K562 (cell line): Measurements from ENCODE around the gene CTNNB1. TPM values are rescaled to one million over a fixed set of nuclear protein-coding genes. Genes with fewer than 3 reads are reported as not detected.

Source experiments
- ATAC-seq: fragments of 200-7000 bp; cut with Tn5 transposase; 3 replicates; pipeline ENCODE4 v1.9.1; 2020; ENCODE audit warnings: moderate library complexity
- BruUV-seq: library from RNA; stranded (reverse); fragments of 400-500 nt; replicated peaks from 2 replicates; lab custom pipeline; 2021; lab: Mats Ljungman, UMichigan
- CTCF ChIA-PET: fragments of 300-600 bp; formaldehyde crosslinking; extraction: SDS; loops from one replicate; lab custom pipeline; 2021; ENCODE audit warnings: low intra/inter-chr PET ratio; lab: Yijun Ruan, JAX
- POLR2A ChIA-PET: fragments of 300-600, 350-650 bp; sonication (Branson Sonifier 250); formaldehyde crosslinking; extraction: SDS; loops from one replicate; lab custom pipeline; 2021; ENCODE audit warnings: antibody characterized with exemption, inconsistent platforms; lab: Yijun Ruan, JAX
- DNase-seq, 4 experiments: peaks; one replicate each; pipeline versions ENCODE4 v3.0.0 to v3.0.0-alpha.2; 2011 to 2018; ENCODE audit warnings: low spot score in 3 of 4, mixed read lengths in 3 of 4; ENCODE audit errors: extremely low read depth in 1 of 4
- FAIRE-seq: peaks from 2 replicates; lab custom pipeline; 2011; peaks lifted over from hg19 to GRCh38; lab: Jason Lieb, UNC
- H2AFZ ChIP-seq: 2 replicates; pipeline ENCODE4 v1.6.0; 2011; ENCODE audit warnings: low read depth, low read length, control low read depth, inconsistent platforms
- H3K27ac ChIP-seq: fragments of 200-600 bp; 3 replicates; pipeline ENCODE4 v1.8.0; 2011; ENCODE audit warnings: low read depth, mild to moderate bottlenecking, control low read depth, inconsistent platforms, low read length, moderate library complexity, mixed read lengths; ENCODE audit errors: extremely low read depth
- H3K27me3 ChIP-seq, 2 experiments: fragments of 300-600 bp in 1 of 2; 2 replicates in 1 of 2; 3 replicates in 1 of 2; pipeline versions ENCODE4 v1.6.0 to v1.8.0; 2011; ENCODE audit warnings: inconsistent platforms in 2 of 2, low read length in 2 of 2, mild to moderate bottlenecking in 1 of 2, mixed read lengths in 1 of 2, moderate library complexity in 1 of 2; ENCODE audit not compliant: control insufficient read depth in 2 of 2, insufficient read depth in 2 of 2
- H3K36me3 ChIP-seq: fragments of 300-600 bp; 3 replicates; pipeline ENCODE4 v1.8.0; 2011; ENCODE audit warnings: mild to moderate bottlenecking, low read length, inconsistent platforms; ENCODE audit not compliant: control insufficient read depth, insufficient read depth
- H3K4me1 ChIP-seq, 2 experiments: fragments of 200-600 bp in 1 of 2; replicated peaks in 1 of 2; 2 replicates in 1 of 2; 3 replicates in 1 of 2; pipeline versions ENCODE4 v1.5.1 to v1.8.0; 2011; ENCODE audit warnings: inconsistent platforms in 2 of 2, low read length in 2 of 2, mild to moderate bottlenecking in 1 of 2, mixed read lengths in 1 of 2, moderate library complexity in 1 of 2; ENCODE audit not compliant: control insufficient read depth in 2 of 2, insufficient read depth in 2 of 2
- H3K4me2 ChIP-seq: 2 replicates; pipeline ENCODE4 v1.6.1; 2011; ENCODE audit warnings: low read length, control low read depth, inconsistent platforms, mixed read lengths; ENCODE audit not compliant: insufficient read depth
- H3K4me3 ChIP-seq: fragments of 200-600 bp; sonication (generic), shearing (Covaris generic); 2 replicates; pipeline ENCODE4 v1.5.1; 2016; ENCODE audit warnings: control low read depth, inconsistent platforms
- H3K79me2 ChIP-seq: fragments of 200-600 bp; 3 replicates; pipeline ENCODE4 v1.8.0; 2011; ENCODE audit warnings: low read length, inconsistent platforms; ENCODE audit not compliant: control insufficient read depth, insufficient read depth
- H3K9ac ChIP-seq, 2 experiments: 2 replicates each; pipeline versions ENCODE4 v1.6.0 to v1.6.1; 2011; ENCODE audit warnings: low read depth in 2 of 2, low read length in 2 of 2, control low read depth in 1 of 2, inconsistent platforms in 1 of 2, mild to moderate bottlenecking in 1 of 2, mixed read lengths in 1 of 2; ENCODE audit not compliant: insufficient read depth in 1 of 2
- H3K9me1 ChIP-seq: one replicate; pipeline ENCODE4 v1.6.0; 2011; ENCODE audit warnings: inconsistent platforms, mild to moderate bottlenecking, low read length, moderate library complexity; ENCODE audit not compliant: control insufficient read depth, insufficient read depth
- H3K9me3 ChIP-seq: replicated peaks from 2 replicates; pipeline ENCODE4 v1.5.1; 2011; ENCODE audit warnings: low read depth, low read length, inconsistent platforms; ENCODE audit not compliant: control insufficient read depth, insufficient read depth
- H4K20me1 ChIP-seq: replicated peaks from 2 replicates; pipeline ENCODE4 v1.6.1; 2011; ENCODE audit warnings: low read length, inconsistent platforms, mixed read lengths; ENCODE audit not compliant: control insufficient read depth, insufficient read depth
- BHLHE40 ChIP-seq: IDR thresholded peaks from 2 replicates; pipeline ENCODE4 v1.6.1; 2011; ENCODE audit warnings: low read length, improper control_type of control experiment
- CAMTA2 ChIP-seq: fragments of 250-450 bp; sonication (Bioruptor Pico); conservative IDR thresholded peaks from 2 replicates; pipeline ENCODE4 v1.5.1; 2022
- DACH1 ChIP-seq: fragments of 450-650 bp; IDR thresholded peaks from 2 replicates; pipeline ENCODE4 v1.6.1; 2018; ENCODE audit not compliant: partially characterized antibody
- EHMT2 ChIP-seq: fragments of 450-650 bp; IDR thresholded peaks from 2 replicates; pipeline ENCODE4 v1.6.1; 2018; ENCODE audit warnings: antibody characterized with exemption
- MEIS2 ChIP-seq: fragments of 450-650 bp; IDR thresholded peaks from 2 replicates; pipeline ENCODE4 v1.6.1; 2014; ENCODE audit warnings: mild to moderate bottlenecking; ENCODE audit not compliant: partially characterized antibody
- MLLT1 ChIP-seq, 2 experiments: fragments of 450-650 bp; IDR thresholded peaks; 2 replicates each; pipeline ENCODE4 v1.6.1; 2016
- NR4A1 ChIP-seq, 2 experiments: fragments of 250-450 bp in 1 of 2; fragments of 450-650 bp in 1 of 2; sonication (Bioruptor Pico) in 1 of 2; IDR thresholded peaks; 2 replicates each; pipeline versions ENCODE4 v1.4.0 to v1.6.1; 2016 to 2020; ENCODE audit warnings: mild to moderate bottlenecking in 2 of 2, missing compliant biosample characterization in 1 of 2, missing genetic modification characterization in 1 of 2, moderate library complexity in 1 of 2
- PPARD ChIP-seq: fragments of 250-450 bp; sonication (Bioruptor Pico); IDR thresholded peaks from 2 replicates; pipeline ENCODE4 v1.8.0; 2022; ENCODE audit warnings: inconsistent platforms, mild to moderate bottlenecking, moderate library complexity
- SIN3A ChIP-seq, 2 experiments: fragments of 150-350 bp in 1 of 2; IDR thresholded peaks; 2 replicates each; pipeline ENCODE4 v1.6.1; 2011 to 2016; ENCODE audit warnings: borderline replicate concordance in 2 of 2, low read depth in 2 of 2, low read length in 2 of 2, mild to moderate bottlenecking in 2 of 2, moderate library complexity in 2 of 2; ENCODE audit not compliant: control insufficient read depth in 1 of 2
- SMAD4 ChIP-seq: fragments of 250-450 bp; sonication (Bioruptor Pico); conservative IDR thresholded peaks from 2 replicates; pipeline ENCODE4 v1.8.0; 2021; ENCODE audit warnings: inconsistent platforms, mild to moderate bottlenecking, moderate library complexity
- SNIP1 ChIP-seq: fragments of 450-650 bp; IDR thresholded peaks from 2 replicates; pipeline ENCODE4 v1.7.1; 2017; ENCODE audit warnings: low read depth, mild to moderate bottlenecking
- SPI1 ChIP-seq: IDR thresholded peaks from 2 replicates; pipeline ENCODE4 v1.6.1; 2011; ENCODE audit warnings: low read depth, low read length, control low read depth, borderline replicate concordance
- TAL1 ChIP-seq: fragments of 450-650 bp; IDR thresholded peaks from 2 replicates; pipeline ENCODE4 v1.6.1; 2016; ENCODE audit warnings: mild to moderate bottlenecking
- WGBS: fragments of 100-300 bp; shearing (Covaris generic); methylation state at CpG from one replicate; pipeline ENCODE4 v1.1.6; 2016; ENCODE audit warnings: low coverage, mixed read lengths; ENCODE audit not compliant: insufficient coverage; ENCODE audit errors: missing lambda C conversion rate; 5-methylcytosine and 5-hydroxymethylcytosine counted together
- in situ Hi-C: fragments of 300-500 bp; cut with MboI; formaldehyde crosslinking; loops from 4 replicates; pipeline ENCODE4 v1.15.0; 2018; ENCODE audit warnings: inconsistent platforms, mixed read lengths
- intact Hi-C: fragments of 100-400 bp; cut with micrococcal nuclease; formaldehyde crosslinking; loops from 2 replicates; pipeline ENCODE4 v1.14.2; 2022
- polyA plus RNA-seq, 8 experiments: library from polyadenylated mRNA; depleted of rRNA in 4 of 8; stranded (reverse) in 5 of 8; unstranded in 3 of 8; fragments of >200 nt; fragmentation: Nextera tagmentation in 2 of 8; fragmentation: Illumina TruSeq in 1 of 8; extraction: Ambion mirVana in 2 of 8; extraction: Trizol in 1 of 8; gene quantifications; 2 replicates each; pipeline versions ENCODE4 v1.2.1 to v1.2.3, GENCODE V29; 2011 to 2014; ENCODE audit warnings: inconsistent platforms in 1 of 8, missing spikeins in 1 of 8
- total RNA-seq, 7 experiments: library from RNA; depleted of rRNA in 6 of 7; stranded (reverse); fragments of >200 nt in 6 of 7; fragmentation: Illumina TruSeq in 2 of 7; extraction: Trizol in 2 of 7; gene quantifications; 2 replicates each; pipeline versions ENCODE4 v1.2.1 to v1.2.3, GENCODE V29; 2011 to 2021; ENCODE audit warnings: low replicate concordance in 1 of 7
- TF ChIP-seq, protein P1 (sequence below), 2 experiments: IDR thresholded peaks; 2 replicates each; pipeline ENCODE4 v1.6.1; 2011; ENCODE audit warnings: borderline replicate concordance in 1 of 2, control low read depth in 1 of 2, low read depth in 1 of 2, low read length in 1 of 2, mild to moderate bottlenecking in 1 of 2, mixed read lengths in 1 of 2, moderate library complexity in 1 of 2; ENCODE audit not compliant: insufficient read depth in 1 of 2, insufficient read length in 1 of 2, poor library complexity in 1 of 2, severe bottlenecking in 1 of 2; ENCODE audit errors: extremely low read depth in 1 of 2
- TF ChIP-seq, protein P2 (sequence below): fragments of 250-450 bp; sonication (Bioruptor Pico); IDR thresholded peaks from 2 replicates; pipeline ENCODE4 v1.5.1; 2021; ENCODE audit warnings: mild to moderate bottlenecking

Gene CTNNB1
- total and polyA plus RNA-seq, 9 of the 15 experiments (the other 6 are each of a cell fraction or from before 2014, with no cell fraction given): 44.3 to 193 (median 154) TPM

- ATAC-seq: peak; percentile 55
- ChIA-PET CTCF (no interaction called here), POLR2A (interaction anchor here (0.7 to 3.8 kb wide), 11 partner anchors 9 to 248 kb away, joined by 3 to 33 read pairs (median 4); no protein-coding TSS in a partner anchor)
- in situ Hi-C loops: no loop called here
- FAIRE-seq: peak; percentile 88
- Histone ChIP-seq H3K9ac (peak overlapping the region; percentile 51 to 69; a peak in 3 of 4 replicates), H3K27me3 (peaks cover 5 to 22% of the 10 kb centered on the region in 2 experiments; a peak in 4 of 5 replicates), H4K20me1 (peaks cover 51% of the 10 kb centered on the region), H3K9me1 (no peaks in the 10 kb centered on the region), H3K4me3 (peak overlapping the region; percentile 90), H3K36me3 (no peaks in the 10 kb centered on the region), H3K4me2 (peak overlapping the region; percentile 85), H3K79me2 (peaks cover 63% of the 10 kb centered on the region), H3K9me3 (no peaks in the 10 kb centered on the region), H2AFZ (no peak overlapping the region), H3K4me1 (peaks cover 9 to 15% of the 10 kb centered on the region in 2 experiments; a peak in 4 of 5 replicates), H3K27ac (peak overlapping the region; percentile 15; the same call in 2 of the 3 replicates)
- WGBS: 3% methylated on average over 6 of the region's 7 CpGs
- peak in 2 of 4 experiments; percentile 54 to 77 for DNase-seq
- intact Hi-C loops: loop anchor here (10.0 kb wide), 1 partner anchor 616 kb away; no protein-coding TSS in a partner anchor
- BruUV-seq: no TSS peak
- TF ChIP-seq PPARD (CRISPR knock-in tag) (no peak), SMAD4 (CRISPR knock-in tag) (peak; percentile 63; the same call in 1 of the 2 replicates), EHMT2 (0 out of 2 replicates have a peak, but pooled peaks have one; percentile 60), MEIS2 (peak; percentile 24), TAL1 (0 out of 2 replicates have a peak, but pooled peaks have one; percentile 11), SIN3A (IDR thresholded peaks at IDR 0.05; ENCODE audit: borderline replicate concordance in 2 of 2, control insufficient read depth in 1 of 2, low read depth in 2 of 2, low read length in 2 of 2) (no peak), BHLHE40 (no peak), NR4A1 (CRISPR knock-in tag; IDR thresholded peaks at IDR 0.05) (no peak), NR4A1 (tag; IDR thresholded peaks at IDR 0.05) (no peak), SNIP1 (no peak), CAMTA2 (CRISPR knock-in tag) (no peak), DACH1 (no peak), MLLT1 (IDR thresholded peaks at IDR 0.05) (peak in 1 of 2 experiments; percentile 56; a peak in 1 of 4 replicates), SPI1 (peak; percentile 27; the same call in 1 of the 2 replicates)
- TF ChIP-seq, protein P1, sequence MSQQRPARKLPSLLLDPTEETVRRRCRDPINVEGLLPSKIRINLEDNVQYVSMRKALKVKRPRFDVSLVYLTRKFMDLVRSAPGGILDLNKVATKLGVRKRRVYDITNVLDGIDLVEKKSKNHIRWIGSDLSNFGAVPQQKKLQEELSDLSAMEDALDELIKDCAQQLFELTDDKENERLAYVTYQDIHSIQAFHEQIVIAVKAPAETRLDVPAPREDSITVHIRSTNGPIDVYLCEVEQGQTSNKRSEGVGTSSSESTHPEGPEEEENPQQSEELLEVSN (IDR thresholded peaks at IDR 0.05; ENCODE audit: borderline replicate concordance in 1 of 2, extremely low read depth in 1 of 2, insufficient read depth in 1 of 2, insufficient read length in 1 of 2, low read depth in 1 of 2, low read length in 1 of 2, poor library complexity in 1 of 2, severe bottlenecking in 1 of 2): peak in 1 of 2 experiments; percentile 50
- TF ChIP-seq, protein P2, sequence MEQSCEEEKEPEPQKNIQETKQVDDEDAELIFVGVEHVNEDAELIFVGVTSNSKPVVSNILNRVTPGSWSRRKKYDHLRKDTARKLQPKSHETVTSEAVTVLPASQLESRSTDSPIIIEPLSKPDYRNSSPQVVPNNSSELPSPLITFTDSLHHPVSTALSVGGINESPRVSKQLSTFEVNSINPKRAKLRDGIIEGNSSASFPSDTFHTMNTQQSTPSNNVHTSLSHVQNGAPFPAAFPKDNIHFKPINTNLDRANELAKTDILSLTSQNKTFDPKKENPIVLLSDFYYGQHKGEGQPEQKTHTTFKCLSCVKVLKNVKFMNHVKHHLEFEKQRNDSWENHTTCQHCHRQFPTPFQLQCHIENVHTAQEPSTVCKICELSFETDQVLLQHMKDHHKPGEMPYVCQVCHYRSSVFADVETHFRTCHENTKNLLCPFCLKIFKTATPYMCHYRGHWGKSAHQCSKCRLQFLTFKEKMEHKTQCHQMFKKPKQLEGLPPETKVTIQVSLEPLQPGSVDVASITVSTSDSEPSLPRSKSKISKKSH (CRISPR knock-in tag): 0 out of 2 replicates have a peak, but pooled peaks have one; percentile 20
Measured at GRCh38 chr3:41200669-41201021, 1.3 kb downstream of the CTNNB1 start.
